Thyroid gland (tissue), 4 donors: Measurements from ENCODE around the gene PRRC2A. TPM values are rescaled to one million over a fixed set of nuclear protein-coding genes. Genes with fewer than 3 reads are reported as not detected.

ENCODE experiments used
- DNase-seq, 2 donors: peaks; one replicate each; pipeline ENCODE4 v3.0.0-alpha.2; 2019
- H3K27ac ChIP-seq, 3 donors: fragments of 200-600 bp; sonication (generic); 1 replicate in 2 of 3; 2 replicates in 1 of 3; pipeline ENCODE4 v1.5.1; 2016 to 2019; ENCODE audit warnings: mild to moderate bottlenecking in 1 of 3, moderate library complexity in 1 of 3
- H3K27me3 ChIP-seq: fragments of 200-600 bp; sonication (generic); one replicate; pipeline ENCODE4 v1.5.1; 2019
- H3K36me3 ChIP-seq, 2 donors: fragments of 200-600 bp; sonication (generic); one replicate each; pipeline ENCODE4 v1.5.1; 2016 to 2019
- H3K4me1 ChIP-seq, 2 donors: fragments of 200-600 bp; sonication (generic); one replicate each; pipeline ENCODE4 v1.5.1; 2017 to 2019
- H3K4me3 ChIP-seq, 3 donors: fragments of 200-600 bp; sonication (generic); replicated peaks in 1 of 3; 1 replicate in 2 of 3; 2 replicates in 1 of 3; pipeline ENCODE4 v1.5.1; 2016; ENCODE audit warnings: mild to moderate bottlenecking in 1 of 3
- H3K9me3 ChIP-seq: fragments of 200-600 bp; sonication (generic); one replicate; pipeline ENCODE4 v1.5.1; 2017
- CTCF ChIP-seq, 6 experiments: fragments of 200-600 bp in 3 of 6; fragments of 450-650 bp in 3 of 6; sonication (generic) in 3 of 6; IDR thresholded peaks; one replicate each; pipeline ENCODE4 v1.5.1; 2016 to 2019; ENCODE audit warnings: antibody characterized with exemption in 6 of 6, mild to moderate bottlenecking in 2 of 6, inconsistent platforms in 1 of 6, moderate library complexity in 1 of 6
- POLR2A ChIP-seq, 2 donors: fragments of 450-650 bp; IDR thresholded peaks; one replicate each; pipeline ENCODE4 v1.6.1; 2017; ENCODE audit warnings: antibody characterized with exemption in 2 of 2, mild to moderate bottlenecking in 2 of 2, moderate library complexity in 1 of 2
- WGBS, 2 donors: methylation state at CpG; one replicate each; pipeline ENCODE4 v1.1.5; 2017; 5-methylcytosine and 5-hydroxymethylcytosine counted together
- intact Hi-C: fragments of 100-400 bp; cut with DNase I; formaldehyde crosslinking; loops from one replicate; pipeline ENCODE4 v1.15.1; 2023
- total RNA-seq, 4 donors: library from RNA; depleted of rRNA; stranded (reverse); fragments of >200 nt; gene quantifications; one replicate each; pipeline ENCODE4 v1.2.3, GENCODE V29; 2016

The PRRC2A gene
- total RNA-seq, 4 donors from 2014 or later = 68.5 to 127 (median 86.7) TPM

- no peak overlapping the region for H3K27ac ChIP-seq
- H3K4me3 ChIP-seq = no peak overlapping the region
- whole genome bisulfite sequencing, 2 donors = 95% methylated on average over 5 to 6 of the region's 6 CpGs
- TF ChIP-seq CTCF (IDR thresholded peaks at IDR 0.05) = no peak
- TF ChIP-seq POLR2A (IDR thresholded peaks at IDR 0.05) = no peak
- intact Hi-C loops = no loop called here
- H3K27me3 ChIP-seq = no peaks in the 10 kb centered on the region
- no peaks in the 10 kb centered on the region for H3K4me1 ChIP-seq
- no peaks in the 10 kb centered on the region for H3K9me3 ChIP-seq
- no peak for DNase-seq
- H3K36me3 ChIP-seq = peaks cover 88 to 92% of the 10 kb centered on the region in 2 donors
These were observed 22.5 kb downstream of the PRRC2A start for GRCh38 chr6:31642798-31643570.

- WGBS, 2 donors = 88 to 94% methylated on average over 8 to 12 of the region's 17 CpGs
- DNase-seq = no peak
- H3K27ac ChIP-seq = no peak overlapping the region
- intact Hi-C loops = no loop called here
- no peak overlapping the region for H3K4me3 ChIP-seq
- H3K4me1 ChIP-seq = no peaks in the 10 kb centered on the region
- no peaks in the 10 kb centered on the region for H3K9me3 ChIP-seq
- H3K36me3 ChIP-seq = peaks cover 94 to 97% of the 10 kb centered on the region in 2 donors
- TF ChIP-seq CTCF (IDR thresholded peaks at IDR 0.05) (no peak), POLR2A (IDR thresholded peaks at IDR 0.05) (no peak)
- no peaks in the 10 kb centered on the region for H3K27me3 ChIP-seq
These were observed 23.4 kb downstream of the PRRC2A start for GRCh38 chr6:31643818-31644454.

GRCh38 chr6:31645325-31645724 is 24.8 kb downstream of the PRRC2A start:
- intact Hi-C loops = no loop called here
- H3K4me3 ChIP-seq = no peak overlapping the region
- H3K4me1 ChIP-seq = no peaks in the 10 kb centered on the region
- DNase-seq = no peak
- H3K27me3 ChIP-seq = no peaks in the 10 kb centered on the region
- peaks cover 84 to 90% of the 10 kb centered on the region in 2 donors for H3K36me3 ChIP-seq
- no peak overlapping the region for H3K27ac ChIP-seq
- TF ChIP-seq CTCF (IDR thresholded peaks at IDR 0.05) (no peak), POLR2A (IDR thresholded peaks at IDR 0.05) (no peak)
- WGBS, 2 donors = 96 to 97% methylated on average over 9 of the region's 9 CpGs
- no peaks in the 10 kb centered on the region for H3K9me3 ChIP-seq

- no peaks in the 10 kb centered on the region for H3K27me3 ChIP-seq
- H3K36me3 ChIP-seq = peaks cover 24 to 29% of the 10 kb centered on the region in 2 donors
- peak overlapping the region; percentile 97 to 99 (median 99) for H3K27ac ChIP-seq
- TF ChIP-seq CTCF (IDR thresholded peaks at IDR 0.05) = no peak
- no peak for TF ChIP-seq POLR2A (IDR thresholded peaks at IDR 0.05)
- no peaks in the 10 kb centered on the region for H3K9me3 ChIP-seq
- peaks cover 13 to 21% of the 10 kb centered on the region in 2 donors for H3K4me1 ChIP-seq
- peak; percentile 70 to 81 for DNase-seq
- peak overlapping the region; percentile 42 to 93 (median 63) for H3K4me3 ChIP-seq
- intact Hi-C loops = no loop called here
- WGBS, 2 donors = 2 to 4% methylated on average over 19 to 29 of the region's 29 CpGs
These were observed 31.2 kb downstream of the PRRC2A start for GRCh38 chr6:31651602-31652191.
